Vagina (tissue), 2 donors: ENCODE data around the gene SGTA.

Experiments used
- POLR2A ChIP-seq, 2 donors: fragments of 450-650 bp; IDR thresholded peaks; one replicate each; pipeline ENCODE4 v1.6.1; 2017; ENCODE audit warnings: antibody characterized with exemption in 2 of 2, mild to moderate bottlenecking in 2 of 2, moderate library complexity in 2 of 2
- POLR2AphosphoS5 ChIP-seq, 2 donors: sonication (generic); formaldehyde crosslinking; IDR thresholded peaks; one replicate each; pipeline ENCODE4 v1.9.0; 2017; ENCODE audit warnings: antibody characterized with exemption in 2 of 2, mild to moderate bottlenecking in 2 of 2, low read depth in 1 of 2; ENCODE audit not compliant: insufficient read depth in 1 of 2
- TF ChIP-seq, protein P1 (sequence below), 3 experiments: fragments of 450-650 bp in 2 of 3; fragments of 200-600 bp in 1 of 3; sonication (generic) in 1 of 3; IDR thresholded peaks; one replicate each; pipeline ENCODE4 v1.5.1; 2017 to 2019; ENCODE audit warnings: antibody characterized with exemption in 3 of 3, mild to moderate bottlenecking in 2 of 3, moderate library complexity in 2 of 3

- TF ChIP-seq POLR2A (IDR thresholded peaks at IDR 0.05), result no peak
- TF ChIP-seq, protein P1, sequence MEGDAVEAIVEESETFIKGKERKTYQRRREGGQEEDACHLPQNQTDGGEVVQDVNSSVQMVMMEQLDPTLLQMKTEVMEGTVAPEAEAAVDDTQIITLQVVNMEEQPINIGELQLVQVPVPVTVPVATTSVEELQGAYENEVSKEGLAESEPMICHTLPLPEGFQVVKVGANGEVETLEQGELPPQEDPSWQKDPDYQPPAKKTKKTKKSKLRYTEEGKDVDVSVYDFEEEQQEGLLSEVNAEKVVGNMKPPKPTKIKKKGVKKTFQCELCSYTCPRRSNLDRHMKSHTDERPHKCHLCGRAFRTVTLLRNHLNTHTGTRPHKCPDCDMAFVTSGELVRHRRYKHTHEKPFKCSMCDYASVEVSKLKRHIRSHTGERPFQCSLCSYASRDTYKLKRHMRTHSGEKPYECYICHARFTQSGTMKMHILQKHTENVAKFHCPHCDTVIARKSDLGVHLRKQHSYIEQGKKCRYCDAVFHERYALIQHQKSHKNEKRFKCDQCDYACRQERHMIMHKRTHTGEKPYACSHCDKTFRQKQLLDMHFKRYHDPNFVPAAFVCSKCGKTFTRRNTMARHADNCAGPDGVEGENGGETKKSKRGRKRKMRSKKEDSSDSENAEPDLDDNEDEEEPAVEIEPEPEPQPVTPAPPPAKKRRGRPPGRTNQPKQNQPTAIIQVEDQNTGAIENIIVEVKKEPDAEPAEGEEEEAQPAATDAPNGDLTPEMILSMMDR (IDR thresholded peaks at IDR 0.05), result no peak
- TF ChIP-seq POLR2AphosphoS5 (IDR thresholded peaks at IDR 0.05; ENCODE audit: insufficient read depth in 1 of 2, low read depth in 1 of 2), result no peak
These were observed 28.2 kb upstream of the SGTA start for GRCh38 chr19:2811221-2811722.
